Activated CD4-positive, CD25-positive, alpha-beta regulatory T cell (primary cell): Measurements from ENCODE around the gene LGALS14.
"Not testable (repeated sequence)": the region's sequence is repeated elsewhere in the genome, so short reads cannot be mapped to it uniquely, and the experiment has no call there.

Source experiments
- DNase-seq, 4 experiments: peaks; one replicate each; lab custom pipeline; 2025; lab: John Stamatoyannopoulos, UW

Gene LGALS14, protein sequence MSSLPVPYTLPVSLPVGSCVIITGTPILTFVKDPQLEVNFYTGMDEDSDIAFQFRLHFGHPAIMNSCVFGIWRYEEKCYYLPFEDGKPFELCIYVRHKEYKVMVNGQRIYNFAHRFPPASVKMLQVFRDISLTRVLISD

GRCh38 chr19:39704181-39705044 is at the start of gene LGALS14:
Gene LGALS14, plus strand, starts transcription at chr19:39704481. Its CDS starts 48 bp downstream, at chr19:39704529.
- DNase-seq = no peak

GRCh38 chr19:39655613-39656012 is 48.7 kb upstream of the LGALS14 start, which contains the start of gene LGALS16:
Gene LGALS16, plus strand, starts transcription at chr19:39655913. Its CDS starts 49 bp downstream, at chr19:39655962.
- no peak for DNase-seq

- DNase-seq = no peak
Observed at GRCh38 chr19:39659791-39660190, 44.5 kb upstream of the LGALS14 start.

DNA sequence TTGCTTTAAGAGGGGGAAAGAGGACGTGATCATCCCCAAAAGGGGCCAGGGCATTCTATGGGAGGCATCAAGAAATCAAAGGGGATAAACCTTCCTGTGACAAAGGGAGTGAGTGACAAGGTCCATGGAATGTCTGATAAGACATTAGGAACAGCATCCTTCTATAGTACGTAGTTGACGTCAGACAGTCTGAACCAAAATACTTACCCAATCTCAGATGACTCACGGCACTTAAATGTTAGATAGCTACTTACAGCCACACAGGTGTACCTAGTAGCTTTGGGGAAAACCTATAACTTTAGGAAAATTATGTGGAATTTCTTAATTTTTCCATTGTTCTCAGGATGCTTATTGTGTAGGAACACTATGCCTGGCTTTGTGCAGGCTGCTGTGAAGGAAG is 43.6 kb upstream of the LGALS14 start:
- no peak for DNase-seq

DNA sequence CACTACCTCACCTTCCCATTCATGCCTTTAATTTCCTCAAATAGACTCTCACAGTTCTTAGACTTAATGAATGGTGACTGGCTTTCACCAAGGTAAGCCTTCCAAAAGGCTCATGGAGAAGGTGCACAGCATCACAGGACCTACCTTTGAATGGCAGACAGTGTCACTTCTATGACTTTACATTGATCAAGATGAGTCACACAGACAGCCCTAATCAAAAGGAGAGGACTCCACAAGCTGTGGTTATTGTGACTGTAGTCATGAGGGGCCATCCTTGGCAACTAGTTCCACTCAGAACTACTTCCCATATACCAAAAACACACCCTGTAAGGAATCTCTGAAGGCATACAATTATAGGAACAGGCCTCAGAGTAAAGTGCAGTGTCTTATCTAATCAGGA is 42.7 kb upstream of the LGALS14 start:
- DNase-seq = no peak

DNA sequence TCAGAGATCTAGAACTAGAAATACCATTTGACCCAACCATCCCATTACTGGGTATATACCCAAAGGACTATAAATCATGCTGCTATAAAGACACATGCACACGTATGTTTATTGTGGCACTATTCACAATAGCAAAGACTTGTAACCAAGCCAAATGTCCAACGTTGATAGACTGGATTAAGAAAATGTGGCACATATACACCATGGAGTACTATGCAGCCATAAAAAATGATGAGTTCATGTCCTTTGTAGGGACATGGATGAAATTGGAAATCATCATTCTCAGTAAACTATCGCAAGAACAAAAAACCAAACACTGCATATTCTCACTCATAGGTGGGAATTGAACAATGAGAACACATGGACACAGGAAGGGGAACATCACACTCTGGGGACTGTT is 34.4 kb upstream of the LGALS14 start:
- not testable (repeated sequence) for DNase-seq

DNA sequence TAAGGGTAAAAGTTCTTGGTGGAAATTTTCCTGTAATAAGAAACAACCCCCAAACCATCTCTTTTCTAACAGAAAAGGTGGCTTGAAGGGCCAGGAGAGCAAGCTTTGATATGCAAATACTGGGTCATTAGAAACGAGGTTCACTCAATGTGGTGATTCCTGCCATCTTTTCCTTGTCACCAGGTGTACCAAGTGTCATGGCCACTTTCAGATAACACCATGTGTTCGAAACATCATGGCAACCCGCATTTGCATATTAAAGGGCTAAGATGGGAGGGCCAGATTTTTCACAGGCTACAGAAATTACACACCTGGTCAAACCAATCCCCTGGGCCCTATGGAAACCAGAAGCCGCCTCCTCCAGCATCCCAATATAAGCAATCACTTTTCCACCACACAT is 33.3 kb upstream of the LGALS14 start:
- no peak for DNase-seq

- DNase-seq = peak in 3 of 4 experiments; percentile 3 to 6 (median 5)
Observed at GRCh38 chr19:39671739-39672363, 32.4 kb upstream of the LGALS14 start.

GRCh38 chr19:39672473-39672872 is 31.8 kb upstream of the LGALS14 start:
- DNase-seq = no peak

GRCh38 chr19:39673862-39674261 is 30.4 kb upstream of the LGALS14 start:
- DNase-seq = not testable (repeated sequence)

DNA sequence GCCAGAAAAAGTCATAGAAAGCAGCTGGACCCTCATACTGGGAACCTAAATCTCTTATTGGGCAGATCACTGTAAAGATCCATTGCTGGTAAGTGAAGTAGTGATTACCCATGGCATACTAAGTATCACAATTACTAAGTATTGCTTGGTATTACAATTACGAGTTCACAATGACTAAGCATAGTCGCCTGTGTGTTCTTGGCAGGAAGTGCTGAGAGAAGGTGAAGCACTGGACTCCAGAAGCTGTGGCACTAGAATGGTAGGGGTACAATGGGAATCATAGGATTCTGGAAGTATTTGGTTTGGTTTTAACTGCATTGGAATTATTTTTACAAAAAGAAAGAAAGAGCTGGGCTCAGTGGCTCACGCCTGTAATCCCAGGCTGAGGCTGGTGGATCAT is 28.3 kb upstream of the LGALS14 start:
- no peak for DNase-seq

DNA sequence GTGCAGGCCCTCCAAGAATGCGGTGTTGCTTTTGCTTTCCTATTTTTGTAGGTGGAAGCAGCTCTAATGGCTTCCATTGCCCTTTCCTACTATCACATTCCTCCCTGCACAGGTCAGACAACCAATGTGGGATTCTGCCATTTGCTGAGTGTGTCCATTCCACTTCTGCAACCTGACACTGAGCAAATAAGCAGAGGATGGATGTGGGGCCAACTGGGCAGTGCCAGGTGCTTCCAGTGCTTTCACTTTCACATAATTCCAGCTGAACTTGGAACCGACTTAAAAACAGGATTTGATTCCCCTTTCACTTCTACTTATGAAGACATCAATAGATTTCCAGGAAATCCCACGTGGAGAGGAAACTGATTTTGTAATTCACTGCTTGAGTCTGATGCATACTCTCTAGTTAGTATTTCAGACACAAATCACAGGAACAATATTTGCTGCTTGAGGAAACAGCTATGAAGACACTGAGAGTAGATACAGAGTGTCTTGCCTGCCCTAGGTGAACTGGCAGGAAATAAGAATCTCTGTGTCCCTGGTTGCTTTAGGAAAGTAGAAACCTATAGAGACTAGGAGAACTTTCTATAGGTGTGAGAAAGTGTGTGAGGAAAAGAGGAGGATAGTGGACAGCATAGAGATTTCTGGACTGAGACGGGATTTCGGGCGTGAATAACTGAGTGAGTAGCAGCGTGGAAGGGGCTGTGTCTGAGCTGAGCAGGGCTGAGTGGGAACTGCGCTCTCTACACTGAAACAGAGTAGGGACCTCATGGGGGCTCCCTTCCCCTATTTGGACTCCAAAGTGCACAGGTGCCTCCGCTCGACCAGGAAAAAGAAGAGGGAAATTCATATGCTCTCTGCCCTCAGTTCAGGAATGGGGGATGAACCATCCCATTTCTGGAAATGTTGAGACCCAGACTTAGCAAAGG is 26.1 kb upstream of the LGALS14 start:
- no peak for DNase-seq

GRCh38 chr19:39679056-39679790 is 25.1 kb upstream of the LGALS14 start:
- DNase-seq = peak in 1 of 4 experiments; percentile 9

GRCh38 chr19:39679791-39680168 is 24.5 kb upstream of the LGALS14 start:
- DNase-seq = peak in 1 of 4 experiments; percentile 7

DNA sequence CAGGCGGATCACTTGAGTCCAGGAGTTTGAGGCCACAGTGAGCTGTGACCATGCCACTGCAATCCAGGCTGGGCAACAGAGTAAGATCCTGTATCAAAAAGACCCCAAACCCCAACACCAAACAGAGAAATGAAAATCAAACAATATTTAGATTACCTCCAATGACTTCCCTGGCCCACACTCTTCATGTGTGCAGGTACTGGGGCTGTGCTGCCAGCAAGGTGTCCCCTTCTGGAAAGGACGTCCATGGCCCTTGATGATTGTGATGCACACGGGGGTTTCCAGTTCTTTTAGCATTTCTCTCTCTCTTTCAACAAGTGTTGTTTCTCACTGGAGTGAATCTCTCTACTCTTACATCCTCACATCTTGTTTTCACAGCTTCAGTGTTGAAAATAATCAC is 23.7 kb upstream of the LGALS14 start:
- no peak for DNase-seq

- no peak for DNase-seq
Observed at GRCh38 chr19:39681416-39681815, 22.9 kb upstream of the LGALS14 start.

- no peak for DNase-seq
Observed at GRCh38 chr19:39684267-39684666, 20.0 kb upstream of the LGALS14 start.

GRCh38 chr19:39686739-39687138 is 17.5 kb upstream of the LGALS14 start:
- no peak for DNase-seq

DNA sequence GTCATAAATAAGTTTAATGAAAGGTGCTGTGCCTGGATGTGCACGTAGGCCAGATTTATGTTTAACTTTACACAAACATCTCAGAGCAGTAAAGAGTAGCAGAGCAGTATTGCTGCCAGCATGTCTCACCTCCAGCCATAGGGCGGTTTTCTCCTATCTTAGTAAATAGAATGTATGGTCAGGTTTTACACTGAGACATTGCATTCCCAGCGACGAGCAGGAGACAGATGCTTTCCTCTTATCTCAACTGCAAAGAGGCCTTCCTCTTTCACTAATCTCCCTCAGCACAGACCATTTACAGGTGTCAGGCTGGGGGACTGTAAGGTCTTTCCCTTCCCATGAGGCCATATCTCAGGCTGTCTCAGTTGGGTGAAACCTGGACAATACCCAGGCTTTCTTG is 15.6 kb upstream of the LGALS14 start:
- not testable (repeated sequence) for DNase-seq

DNA sequence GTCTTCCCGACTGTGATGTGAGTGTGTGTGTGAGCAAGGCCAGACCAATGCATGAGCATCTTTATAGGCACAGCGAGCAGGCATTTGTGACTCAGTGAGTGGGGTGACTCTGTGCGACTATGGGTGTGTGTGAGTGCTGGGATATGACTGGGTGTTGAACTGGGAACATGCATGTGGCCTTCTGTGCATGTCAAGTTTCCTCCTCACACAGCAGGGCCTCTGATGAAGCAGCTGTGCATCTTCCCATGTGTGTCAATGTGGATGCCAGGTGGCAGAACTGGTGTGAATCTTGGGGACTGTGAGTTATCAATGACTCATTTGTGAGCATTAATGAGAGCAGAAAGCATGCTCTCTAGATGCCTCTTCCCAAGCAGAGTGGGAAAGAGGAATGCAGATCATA is 12.1 kb upstream of the LGALS14 start:
- DNase-seq = no peak

- DNase-seq = no peak
Observed at GRCh38 chr19:39692822-39693221, 11.5 kb upstream of the LGALS14 start.
